Dermis blood vessel endothelial cell (primary cell): ENCODE measurements around the gene ADAMTS17. TPM values are rescaled to one million over a fixed set of nuclear protein-coding genes. Genes with fewer than 3 reads are reported as not detected.

ENCODE experiments used
- DNase-seq: peaks from one replicate; pipeline ENCODE4 v3.0.0; 2010
- total RNA-seq: library from RNA; depleted of rRNA; stranded (reverse); fragments of >200 nt; gene quantifications from 2 replicates; pipeline ENCODE4 v1.2.3, GENCODE V29; 2014

Gene ADAMTS17
- total RNA-seq, 1 donor from 2014 or later, result 0.17 TPM

DNA sequence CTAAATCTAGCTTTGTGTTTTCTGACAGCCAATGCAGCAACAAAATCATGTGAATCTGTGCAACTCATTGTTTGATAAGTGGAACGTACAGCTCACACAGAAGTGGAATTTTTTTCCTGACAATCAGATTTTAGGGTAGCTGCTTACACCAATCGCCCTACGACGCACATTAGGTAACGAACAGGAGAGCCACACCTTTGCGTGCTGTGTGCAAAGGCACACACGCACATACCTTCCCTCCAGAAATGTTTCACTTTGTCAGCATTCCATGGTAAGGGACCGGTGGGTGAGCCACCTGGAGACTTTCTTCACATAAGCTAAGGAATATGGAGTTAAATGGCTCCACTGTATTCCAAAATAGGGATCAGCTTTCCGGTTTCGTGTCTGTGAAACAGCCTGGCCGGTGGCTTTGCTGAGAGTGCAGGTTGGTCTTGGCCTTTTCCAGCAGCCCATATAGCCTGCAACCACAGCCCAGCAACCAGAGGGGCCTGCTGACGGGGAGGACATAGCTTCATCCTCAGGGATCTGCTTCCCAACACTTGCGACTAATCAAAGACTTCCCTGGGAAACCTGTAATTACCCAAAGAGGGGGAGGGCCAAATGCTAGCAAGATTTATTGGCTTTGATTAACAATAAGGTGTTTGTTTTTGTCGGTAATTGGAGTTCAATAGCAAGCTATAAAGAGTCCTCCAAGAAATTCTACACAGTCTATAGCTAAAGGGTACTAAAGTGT is 145.3 kb downstream of the ADAMTS17 start:
- no peak for DNase-seq

GRCh38 chr15:100194996-100195395 is 146.8 kb downstream of the ADAMTS17 start:
- no peak for DNase-seq

DNA sequence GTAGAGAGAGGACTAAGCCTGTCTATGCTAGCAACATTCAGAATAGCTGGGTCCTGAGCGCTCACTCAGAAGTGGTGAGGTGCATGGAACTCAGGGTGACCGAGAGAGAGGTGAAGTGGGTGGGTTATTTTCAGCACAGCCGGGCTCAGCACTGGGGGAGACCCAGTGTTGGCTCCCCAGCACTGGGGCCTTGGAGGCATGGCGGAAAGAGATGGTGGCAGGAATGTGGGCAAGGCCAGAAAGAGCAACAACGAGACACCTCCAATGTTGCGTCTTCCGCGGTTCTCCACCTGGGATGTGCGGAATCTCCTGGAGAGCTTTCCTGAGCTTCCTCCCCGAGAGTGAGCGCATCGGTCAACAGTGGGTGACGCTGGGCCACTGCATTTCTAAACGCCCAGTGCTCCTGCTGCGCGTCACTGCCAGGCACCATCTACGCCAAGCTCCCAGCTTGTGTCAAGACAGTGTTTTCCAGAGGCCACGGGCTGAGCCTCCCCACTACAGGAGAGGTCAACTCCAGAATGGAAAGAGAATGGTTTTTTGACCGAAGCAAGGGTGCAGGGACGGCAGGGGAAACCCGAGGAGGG is 148.4 kb downstream of the ADAMTS17 start:
- DNase-seq, result no peak

GRCh38 chr15:100192097-100193080 is 149.4 kb downstream of the ADAMTS17 start:
- DNase-seq, result no peak

DNA sequence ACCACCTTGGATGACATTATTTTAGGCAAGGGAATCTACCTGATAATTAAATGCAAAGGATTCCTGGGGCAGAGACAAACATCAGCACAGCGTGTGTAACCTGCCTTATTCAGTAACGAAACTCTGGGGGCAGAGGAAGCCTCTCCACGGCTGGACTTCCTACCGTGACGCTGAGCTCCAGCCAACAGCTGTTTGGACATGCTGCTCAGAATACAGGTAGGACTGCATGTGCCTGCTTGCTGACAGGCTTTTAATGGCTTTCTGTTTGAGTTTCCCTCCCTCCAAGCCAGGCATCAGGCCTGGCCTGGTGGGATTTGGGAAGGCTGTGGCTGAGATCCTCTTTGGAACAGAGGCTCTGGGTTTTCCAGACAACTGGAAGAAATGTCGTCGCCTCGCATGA is 150.6 kb downstream of the ADAMTS17 start:
- DNase-seq, result no peak

DNA sequence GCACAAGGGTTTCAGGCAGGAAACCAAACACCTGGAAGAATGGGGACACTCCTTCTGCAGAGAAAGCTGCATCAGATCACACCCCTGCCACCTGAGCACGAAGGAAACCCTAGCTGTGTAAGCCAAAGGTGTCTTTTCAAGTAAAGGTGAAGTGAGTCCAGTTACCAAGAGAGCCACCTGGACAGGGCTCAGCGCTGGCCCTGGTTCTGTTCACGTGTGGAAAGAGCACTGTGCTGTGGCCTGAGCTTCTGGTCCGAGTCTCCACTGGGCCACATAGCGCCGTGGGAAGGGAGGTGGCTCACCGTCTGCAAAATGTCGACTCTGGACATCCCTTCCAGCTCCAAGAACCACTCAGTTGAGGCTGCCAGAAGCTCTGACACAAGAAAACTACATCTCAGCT is 151.1 kb downstream of the ADAMTS17 start:
- no peak for DNase-seq

- no peak for DNase-seq
Measured at GRCh38 chr15:100189849-100190248, 151.9 kb downstream of the ADAMTS17 start.

- no peak for DNase-seq
Measured at GRCh38 chr15:100189319-100189718, 152.5 kb downstream of the ADAMTS17 start.

DNA sequence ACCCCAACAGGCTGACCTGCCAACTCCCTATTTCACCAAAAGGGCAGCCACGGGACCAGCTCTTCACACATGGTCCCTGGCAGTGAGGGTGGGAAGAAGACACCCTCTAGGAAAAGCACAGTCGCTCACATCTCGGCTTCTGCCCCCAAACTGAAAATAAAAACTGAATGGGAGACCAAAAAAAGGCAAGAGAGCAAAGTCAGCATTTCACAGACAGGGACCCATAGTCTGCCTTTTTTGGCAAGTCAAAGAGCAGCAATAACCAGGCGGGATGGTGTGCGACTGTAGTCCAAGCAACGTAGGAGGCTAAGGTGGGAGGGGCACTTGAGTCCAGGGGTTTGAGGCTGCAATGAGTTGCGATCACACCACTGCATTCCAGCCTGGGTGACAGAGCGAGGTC is 154.1 kb downstream of the ADAMTS17 start:
- no peak for DNase-seq

DNA sequence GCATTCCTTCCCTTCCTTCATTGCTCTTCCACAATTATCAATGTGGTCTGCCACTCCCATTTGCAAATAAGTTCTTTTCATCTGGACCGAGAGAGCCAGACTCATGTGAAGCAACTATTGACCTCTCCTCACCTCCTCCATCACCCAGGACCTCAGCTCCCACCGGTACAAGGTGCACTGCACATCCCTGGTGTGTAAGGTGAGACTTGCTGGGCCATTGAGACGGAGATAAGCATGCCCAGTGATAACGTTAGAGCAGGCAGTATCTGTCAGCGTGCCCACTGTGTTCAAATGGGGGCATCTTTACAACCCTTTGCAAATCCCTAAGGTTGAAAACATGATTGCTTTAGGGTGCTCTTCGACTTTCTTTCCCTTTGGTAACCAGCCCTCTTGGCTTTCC is 154.8 kb downstream of the ADAMTS17 start:
- no peak for DNase-seq

GRCh38 chr15:100186366-100186765 is 155.4 kb downstream of the ADAMTS17 start:
- no peak for DNase-seq

DNA sequence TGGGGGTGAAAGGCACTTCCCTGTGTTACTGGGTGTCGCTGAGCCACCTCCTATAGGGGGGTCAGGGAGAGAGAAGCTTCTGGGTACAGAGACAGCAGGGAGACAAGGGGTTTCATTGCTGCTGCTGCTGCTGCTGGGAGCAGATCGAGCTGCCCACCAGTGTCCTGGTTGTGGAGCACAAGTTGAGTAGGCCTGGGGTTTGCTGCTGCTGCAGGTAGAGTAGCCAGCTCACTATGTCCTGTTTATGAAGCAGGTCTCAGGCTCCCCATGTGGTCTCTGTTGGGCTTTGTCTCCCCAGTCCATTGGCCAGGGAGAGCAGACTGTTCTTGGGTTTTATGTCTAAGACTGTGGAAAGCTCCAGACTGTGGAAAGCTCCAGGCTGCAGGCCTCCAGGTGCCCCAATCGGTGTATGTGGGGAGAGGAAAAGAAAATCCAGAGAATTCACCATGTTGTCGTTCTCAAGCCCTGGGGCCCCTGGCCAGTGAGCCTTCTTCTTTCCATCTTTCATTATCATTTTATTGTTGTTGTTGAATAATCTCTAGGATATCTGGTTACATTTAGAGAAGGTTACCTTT is 157.8 kb downstream of the ADAMTS17 start:
- DNase-seq, result no peak

DNA sequence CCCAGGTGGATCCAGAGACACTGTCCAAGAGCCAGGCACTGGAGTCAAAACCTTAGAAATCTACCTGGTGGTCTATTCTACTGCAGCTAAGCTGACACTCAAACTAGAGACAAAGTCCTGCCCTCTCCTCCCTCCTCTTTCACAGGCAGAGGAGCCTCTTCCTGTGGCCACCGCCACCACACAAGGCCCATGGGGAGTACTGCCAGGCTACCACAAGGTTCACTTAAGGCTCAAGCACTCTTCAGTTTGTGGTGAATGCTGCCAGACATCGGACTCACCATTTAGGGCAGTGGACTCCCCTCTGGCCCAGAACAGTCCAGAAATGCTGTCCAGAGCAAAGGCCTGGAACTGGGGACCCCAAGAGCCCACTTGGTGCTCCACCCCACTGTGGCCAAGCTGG is 160.9 kb downstream of the ADAMTS17 start:
- no peak for DNase-seq

DNA sequence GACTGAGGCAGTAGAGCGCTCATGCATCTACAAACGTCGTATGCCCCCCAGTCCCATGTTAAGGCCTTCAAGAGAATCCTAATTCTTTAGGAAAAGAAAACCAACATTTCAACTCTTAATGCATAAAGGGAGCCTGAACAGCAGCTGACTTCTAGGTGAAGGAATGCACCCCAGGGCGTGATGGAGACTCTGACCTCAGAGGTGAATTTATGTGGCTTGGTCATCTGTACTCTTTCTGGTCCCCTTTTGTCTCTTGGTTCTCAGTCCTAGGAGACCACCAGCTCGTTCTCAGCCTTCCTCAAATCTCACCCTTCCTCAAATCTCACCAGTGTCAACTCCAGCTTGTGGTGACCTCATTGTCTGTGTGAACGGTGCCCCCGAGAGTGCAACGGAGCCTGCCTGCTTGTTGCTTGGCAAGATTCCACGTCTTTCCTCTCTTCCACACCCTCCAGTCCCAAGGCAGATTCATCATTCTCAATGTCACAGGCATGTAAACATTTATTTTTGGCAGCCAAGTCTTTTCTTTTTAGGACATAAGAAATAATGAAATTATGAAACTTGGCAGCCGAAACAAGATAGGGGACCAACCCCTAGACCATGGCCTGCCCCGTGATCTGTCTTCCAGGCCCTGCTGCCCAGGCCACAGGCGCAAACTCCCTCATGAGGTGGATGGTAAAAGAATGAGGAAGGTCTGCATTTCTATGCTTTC is 166.2 kb downstream of the ADAMTS17 start:
- DNase-seq, result no peak

DNA sequence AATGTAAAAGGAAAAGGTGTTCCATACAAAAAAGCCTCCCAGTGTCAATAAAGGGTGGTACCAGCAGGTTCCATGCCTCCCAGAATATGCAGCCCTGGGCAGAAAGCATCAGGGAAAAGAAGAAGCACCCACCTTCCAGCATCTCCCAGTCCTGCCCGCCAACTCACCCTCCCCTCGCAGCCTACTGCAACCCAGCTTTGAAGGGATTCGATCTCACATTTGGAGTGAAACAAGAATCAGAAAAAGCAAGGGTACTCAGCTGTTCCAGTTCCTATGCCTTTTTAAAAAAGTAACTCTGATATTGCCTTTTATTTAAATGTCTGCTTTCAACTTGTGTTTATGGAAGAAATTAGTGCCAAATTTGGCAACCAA is 166.9 kb downstream of the ADAMTS17 start:
- DNase-seq, result no peak

DNA sequence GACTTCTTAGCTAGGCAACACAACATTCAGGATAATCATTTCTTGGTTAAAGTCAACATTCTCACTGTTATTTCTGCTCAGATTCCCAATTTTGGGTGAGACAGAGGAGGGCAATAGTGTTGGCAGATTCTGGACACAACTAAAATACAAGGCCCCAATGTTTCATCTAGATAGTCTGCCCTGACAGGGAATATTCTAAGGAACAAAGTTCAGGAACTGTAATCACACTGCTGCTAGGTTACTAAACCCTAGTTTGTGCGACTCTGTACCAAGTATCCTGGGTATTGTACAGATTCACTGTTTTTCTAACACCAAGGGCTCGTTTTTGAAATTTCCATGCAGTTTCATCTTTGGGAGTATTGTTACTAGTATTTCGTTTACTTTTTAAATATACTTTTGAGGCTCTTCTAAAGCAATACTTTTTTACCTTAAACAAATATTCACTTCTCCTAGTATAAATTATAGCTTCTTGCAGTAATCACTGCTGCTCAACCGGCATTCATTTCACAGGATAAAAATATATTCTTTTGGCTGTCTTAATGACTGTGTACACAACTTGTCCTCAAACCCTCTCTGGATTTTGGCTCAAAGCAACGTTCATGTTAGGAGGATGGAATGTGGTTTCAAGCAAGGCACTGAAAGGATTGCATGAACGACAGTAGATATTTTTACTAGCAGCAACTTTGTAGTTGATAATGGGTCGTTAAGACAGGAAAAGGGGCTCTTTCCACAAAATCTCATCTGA is 167.4 kb downstream of the ADAMTS17 start:
- no peak for DNase-seq

GRCh38 chr15:100172356-100173024 is 169.3 kb downstream of the ADAMTS17 start:
- DNase-seq, result no peak

GRCh38 chr15:100171411-100171810 is 170.4 kb downstream of the ADAMTS17 start:
- DNase-seq, result no peak

DNA sequence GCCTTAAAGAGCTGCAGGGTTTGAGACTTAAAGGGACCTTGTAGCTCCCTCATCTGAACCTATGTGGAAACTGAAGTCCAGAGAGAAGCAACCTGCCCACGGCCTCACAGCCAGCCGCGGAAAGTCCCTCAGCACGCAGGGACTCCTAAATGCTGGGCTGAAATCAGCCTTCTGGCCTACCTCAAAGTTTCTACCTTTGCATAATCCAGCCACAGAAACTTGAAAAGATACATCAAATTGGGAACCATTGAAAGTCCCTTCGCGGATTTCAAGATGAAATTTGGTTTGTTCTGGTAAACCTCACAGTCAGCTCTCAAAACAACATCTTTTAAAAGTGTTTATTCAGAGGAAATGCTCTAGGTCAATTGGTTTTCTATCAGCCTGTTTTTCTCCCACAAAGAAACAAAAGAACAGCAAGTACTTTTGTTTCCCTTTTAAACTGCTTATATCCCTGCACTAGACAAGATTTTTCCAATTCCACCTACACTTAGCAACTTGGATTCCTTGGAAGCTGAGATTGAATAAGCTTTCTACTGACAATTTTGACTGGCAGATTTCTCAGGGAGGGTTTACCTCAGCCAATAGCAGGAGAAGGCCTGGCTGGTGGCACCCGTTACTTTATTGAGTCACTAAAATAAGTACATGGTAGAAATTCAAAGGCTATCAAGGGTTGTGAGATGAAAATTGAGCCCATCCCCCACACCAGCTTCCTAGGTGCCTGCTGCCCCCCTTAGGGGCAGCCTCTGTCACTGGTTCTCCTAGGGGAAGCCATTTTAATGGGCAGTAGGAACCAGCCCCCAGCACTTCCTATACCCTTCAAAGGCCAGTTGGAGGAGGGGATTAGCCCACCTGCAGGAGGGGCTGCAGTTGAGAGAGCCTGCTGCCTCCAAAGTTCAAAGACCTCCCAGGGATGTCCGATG is 171.2 kb downstream of the ADAMTS17 start:
- no peak for DNase-seq
